D721Med (cell line): Measurements from ENCODE around the gene TRIM43B.
"Not testable (repeated sequence)": the region's sequence is repeated elsewhere in the genome, so short reads cannot be mapped to it uniquely, and the experiment has no call there.

Experiments
- DNase-seq: peaks from one replicate; pipeline ENCODE4 v3.0.0; 2011; ENCODE audit warnings: low spot score; ENCODE audit not compliant: insufficient read length
- FAIRE-seq: peaks from 2 replicates; lab custom pipeline; 2011; peaks lifted over from hg19 to GRCh38; lab: Jason Lieb, UNC
- TF ChIP-seq, protein P1 (sequence below): IDR thresholded peaks from 2 replicates; pipeline ENCODE4 v1.5.1; 2012; ENCODE audit warnings: mild to moderate bottlenecking, control low read depth; ENCODE audit not compliant: insufficient read depth; ENCODE audit errors: missing control alignments

The TRIM43B gene

DNA sequence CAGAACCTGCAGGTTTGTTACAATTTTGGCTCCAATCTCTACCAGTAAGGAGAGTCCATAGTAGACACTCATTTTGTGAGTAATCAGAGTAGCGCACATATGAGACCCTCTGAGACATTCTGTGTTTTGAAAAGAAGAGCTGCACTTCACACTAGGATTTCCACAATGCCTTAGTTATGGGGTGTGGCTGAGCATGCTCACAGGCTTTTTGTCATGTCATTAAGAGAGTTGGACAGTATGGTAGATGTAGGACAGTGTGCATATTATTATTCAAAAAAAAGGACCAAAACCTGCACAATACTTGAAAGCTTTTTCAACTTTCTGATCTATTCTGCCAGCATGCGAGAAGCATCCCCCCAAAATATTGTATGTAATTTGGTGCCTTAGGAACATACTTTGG is 24.9 kb upstream of the TRIM43B start:
- TF ChIP-seq, protein P1, sequence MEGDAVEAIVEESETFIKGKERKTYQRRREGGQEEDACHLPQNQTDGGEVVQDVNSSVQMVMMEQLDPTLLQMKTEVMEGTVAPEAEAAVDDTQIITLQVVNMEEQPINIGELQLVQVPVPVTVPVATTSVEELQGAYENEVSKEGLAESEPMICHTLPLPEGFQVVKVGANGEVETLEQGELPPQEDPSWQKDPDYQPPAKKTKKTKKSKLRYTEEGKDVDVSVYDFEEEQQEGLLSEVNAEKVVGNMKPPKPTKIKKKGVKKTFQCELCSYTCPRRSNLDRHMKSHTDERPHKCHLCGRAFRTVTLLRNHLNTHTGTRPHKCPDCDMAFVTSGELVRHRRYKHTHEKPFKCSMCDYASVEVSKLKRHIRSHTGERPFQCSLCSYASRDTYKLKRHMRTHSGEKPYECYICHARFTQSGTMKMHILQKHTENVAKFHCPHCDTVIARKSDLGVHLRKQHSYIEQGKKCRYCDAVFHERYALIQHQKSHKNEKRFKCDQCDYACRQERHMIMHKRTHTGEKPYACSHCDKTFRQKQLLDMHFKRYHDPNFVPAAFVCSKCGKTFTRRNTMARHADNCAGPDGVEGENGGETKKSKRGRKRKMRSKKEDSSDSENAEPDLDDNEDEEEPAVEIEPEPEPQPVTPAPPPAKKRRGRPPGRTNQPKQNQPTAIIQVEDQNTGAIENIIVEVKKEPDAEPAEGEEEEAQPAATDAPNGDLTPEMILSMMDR = no peak
- DNase-seq = no peak
- FAIRE-seq = no peak

DNA sequence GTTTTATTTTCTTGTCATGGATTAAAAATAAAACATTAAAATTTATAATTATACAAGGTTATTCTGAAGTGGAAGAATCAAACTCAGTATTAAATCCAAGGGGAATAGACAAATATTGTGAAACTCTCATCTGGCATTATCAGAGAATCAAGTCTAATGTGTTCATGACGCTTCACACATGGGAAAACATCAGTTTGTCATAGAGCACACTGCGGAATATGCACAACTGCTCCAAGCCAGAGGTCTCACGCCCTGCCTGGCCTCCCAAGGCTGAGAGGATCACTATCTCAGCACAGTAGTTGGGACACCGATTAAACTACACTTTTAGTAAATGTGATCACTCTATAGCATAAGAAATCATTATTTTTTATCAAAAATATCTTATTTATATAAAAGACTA is 20.7 kb upstream of the TRIM43B start:
- FAIRE-seq = no peak
- DNase-seq = no peak
- TF ChIP-seq, protein P1 = no peak

DNA sequence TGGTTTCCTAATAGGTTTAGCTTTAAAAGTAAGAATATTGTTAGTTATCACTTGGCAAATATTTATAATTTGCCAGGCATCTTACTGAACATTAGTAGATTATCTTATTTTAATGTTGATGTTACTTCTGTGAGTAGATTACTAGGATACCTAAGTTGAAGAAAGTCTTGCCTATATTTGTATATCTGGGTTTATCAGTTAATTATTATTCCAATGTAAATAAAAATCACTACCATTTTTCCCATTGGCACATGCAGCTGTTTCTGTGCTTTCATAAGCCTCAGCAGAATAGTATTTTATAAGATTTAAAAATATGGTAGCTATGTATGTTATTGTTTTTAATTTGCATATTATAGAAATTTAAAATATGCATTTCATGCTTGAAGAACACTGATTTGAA is 16.3 kb upstream of the TRIM43B start:
- TF ChIP-seq, protein P1 = no peak
- FAIRE-seq = no peak
- no peak for DNase-seq

DNA sequence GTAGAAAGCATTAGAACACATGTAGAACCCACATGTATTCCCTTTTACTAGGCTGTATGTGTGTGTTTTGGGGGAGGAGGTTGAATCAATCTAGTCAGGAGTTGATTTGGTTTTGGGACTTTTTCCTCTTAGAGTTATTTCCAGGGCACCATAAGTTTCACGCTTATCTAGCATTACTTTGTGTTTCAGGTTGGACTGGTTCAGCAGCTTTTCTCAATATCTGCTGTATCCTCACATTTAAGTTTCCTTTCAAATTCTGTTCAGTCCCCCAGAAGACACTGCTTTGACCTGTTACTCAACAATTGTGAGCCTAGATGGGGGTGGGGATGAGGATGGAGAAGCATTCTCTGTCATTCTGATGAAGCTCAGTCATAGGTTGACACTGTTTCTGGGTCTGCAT is 7.5 kb upstream of the TRIM43B start:
- not testable (repeated sequence) for FAIRE-seq, DNase-seq

DNA sequence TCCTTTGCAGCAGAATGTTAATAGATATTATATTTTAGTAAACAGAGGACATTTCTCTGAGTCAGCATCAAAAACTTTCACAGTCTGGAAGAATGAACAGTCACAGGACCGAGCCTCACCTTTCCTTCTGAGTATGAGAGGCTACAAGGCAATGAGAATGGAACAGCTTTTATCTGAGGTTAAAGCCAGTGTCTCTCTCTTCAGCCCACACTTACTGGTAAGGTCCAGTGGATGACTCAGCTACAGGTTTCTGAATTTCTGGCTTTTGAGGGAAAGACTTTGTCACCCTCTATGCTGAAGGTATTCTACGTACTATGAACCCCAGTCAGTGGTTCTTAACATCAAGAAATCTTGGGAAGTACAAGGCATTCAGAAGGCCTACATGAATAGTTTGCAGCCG is 9.5 kb downstream of the TRIM43B start:
- not testable (repeated sequence) for DNase-seq, FAIRE-seq

DNA sequence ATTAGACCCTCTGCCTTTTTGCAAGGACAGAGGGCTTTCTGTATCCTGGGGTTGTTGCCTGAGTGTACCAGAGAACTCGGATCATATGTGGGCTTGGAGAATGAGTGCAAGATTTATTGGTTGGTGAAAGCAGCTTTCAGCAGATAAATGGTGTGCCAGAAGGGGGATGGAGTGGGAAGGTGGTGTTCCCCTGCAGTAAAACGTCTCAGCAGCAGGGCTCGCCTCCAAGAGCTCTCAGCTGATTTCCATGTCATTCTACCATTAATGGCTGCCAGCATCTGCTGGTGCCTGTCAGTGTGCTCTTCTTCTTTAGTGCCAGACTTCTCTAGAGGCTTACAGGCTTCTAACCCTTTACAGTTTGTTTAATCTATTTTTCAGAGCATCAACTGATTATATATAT is 16.6 kb downstream of the TRIM43B start:
- DNase-seq, FAIRE-seq: not testable (repeated sequence)

DNA sequence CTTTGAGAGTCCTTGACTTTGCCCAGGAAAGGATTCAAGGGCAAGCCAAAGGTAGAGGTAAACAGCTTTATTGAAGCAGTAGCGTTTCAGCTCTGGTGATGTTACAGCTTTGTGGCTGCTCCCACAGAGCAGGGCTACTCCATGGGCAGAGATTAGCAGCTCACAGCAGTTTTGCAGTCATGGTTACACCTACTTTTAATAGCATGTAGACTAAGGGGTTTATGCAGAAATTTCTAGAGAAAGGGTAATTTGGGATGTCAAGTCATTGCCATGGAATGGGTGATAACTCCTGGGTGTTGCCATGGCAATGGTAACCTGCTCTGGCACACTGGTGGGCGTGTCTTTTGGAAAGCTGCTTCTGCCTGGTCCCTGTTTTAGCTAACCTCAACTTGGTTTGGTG is 18.0 kb downstream of the TRIM43B start:
- FAIRE-seq, DNase-seq: not testable (repeated sequence)

DNA sequence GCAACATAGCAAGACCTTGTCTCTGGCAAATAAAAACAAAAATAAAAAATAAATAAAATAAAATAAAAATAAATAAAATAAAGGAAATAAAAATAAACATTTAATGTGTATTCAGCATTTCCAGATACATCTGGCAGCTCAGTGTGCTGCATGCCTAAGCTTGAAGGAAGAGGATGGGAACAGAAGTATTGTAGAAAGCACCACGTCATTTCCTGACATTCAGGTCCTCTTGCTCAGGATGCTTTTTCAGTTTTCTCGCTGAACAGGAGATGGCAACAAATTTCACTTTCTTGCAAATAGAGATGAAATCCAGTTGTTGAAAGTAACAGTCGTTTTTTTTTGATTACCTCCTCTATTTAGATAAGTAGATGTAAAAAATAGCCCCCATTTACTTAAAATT is 21.3 kb downstream of the TRIM43B start:
- not testable (repeated sequence) for DNase-seq, FAIRE-seq

DNA sequence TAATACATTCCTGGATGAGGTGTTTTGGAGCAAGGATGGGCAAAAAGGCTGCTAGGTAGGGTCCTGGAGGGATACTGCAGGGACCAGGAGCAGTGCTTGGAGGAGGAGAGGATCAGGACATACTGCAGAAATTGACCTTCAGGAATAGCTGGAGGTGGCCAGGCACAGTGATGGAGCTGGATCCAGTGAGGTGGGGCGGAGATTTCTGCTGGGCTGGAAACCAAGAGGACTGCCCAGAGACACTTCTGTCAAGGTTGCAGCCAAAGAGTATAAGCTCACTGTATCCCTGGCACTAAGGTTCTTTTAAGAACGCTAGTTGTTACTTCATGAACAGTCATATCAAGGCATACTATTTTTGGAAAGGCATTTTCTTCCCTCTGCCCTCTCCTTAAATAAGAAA is 39.2 kb downstream of the TRIM43B start:
- not testable (repeated sequence) for FAIRE-seq, DNase-seq

DNA sequence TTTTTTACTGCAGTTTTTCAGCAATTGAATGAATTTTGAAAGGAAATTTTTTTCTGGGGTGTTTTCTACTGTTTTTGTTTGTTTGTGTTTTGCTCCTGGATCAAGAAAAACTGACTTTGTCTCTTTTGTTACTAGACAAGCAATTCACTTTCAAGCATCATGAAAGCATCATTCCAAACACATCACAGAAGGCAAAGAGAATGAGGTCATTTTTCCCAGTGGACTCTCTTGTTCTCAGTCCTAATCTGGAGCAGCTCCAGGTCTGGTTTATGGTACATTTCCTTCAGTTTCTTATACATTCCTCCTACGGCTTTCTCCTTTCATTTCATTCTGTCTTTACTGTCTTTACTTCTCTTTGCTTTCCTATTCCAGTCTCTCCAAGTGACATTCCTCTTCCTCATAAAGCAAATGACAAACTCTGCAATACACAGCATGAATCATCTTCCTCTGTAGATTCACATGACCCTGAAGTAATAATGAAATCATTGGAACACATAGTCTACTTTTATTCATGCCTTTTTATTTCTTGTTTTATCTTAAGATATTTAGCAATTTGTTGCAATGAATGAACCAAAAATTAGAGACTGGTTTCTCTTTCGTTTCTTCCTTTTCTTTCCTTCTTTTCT is 42.0 kb downstream of the TRIM43B start:
- FAIRE-seq = peak; percentile 58
- DNase-seq = not testable (repeated sequence)

DNA sequence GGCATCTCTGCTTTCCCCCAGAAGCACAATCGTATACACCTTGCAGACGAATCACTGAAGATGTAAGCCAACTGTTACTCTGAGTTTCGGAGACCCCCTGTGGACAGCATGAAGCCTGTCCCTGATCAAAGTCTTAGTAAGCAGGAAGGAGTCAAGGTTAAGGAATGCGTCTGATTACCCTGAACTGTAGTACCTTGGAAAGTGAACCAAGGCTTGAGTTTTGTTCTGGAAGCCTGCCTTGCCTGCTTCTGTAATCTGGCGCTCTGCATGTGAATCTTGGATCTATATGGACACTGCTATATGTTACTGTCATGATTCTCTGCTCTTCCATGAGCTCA is 48.7 kb downstream of the TRIM43B start:
- not testable (repeated sequence) for FAIRE-seq, DNase-seq

DNA sequence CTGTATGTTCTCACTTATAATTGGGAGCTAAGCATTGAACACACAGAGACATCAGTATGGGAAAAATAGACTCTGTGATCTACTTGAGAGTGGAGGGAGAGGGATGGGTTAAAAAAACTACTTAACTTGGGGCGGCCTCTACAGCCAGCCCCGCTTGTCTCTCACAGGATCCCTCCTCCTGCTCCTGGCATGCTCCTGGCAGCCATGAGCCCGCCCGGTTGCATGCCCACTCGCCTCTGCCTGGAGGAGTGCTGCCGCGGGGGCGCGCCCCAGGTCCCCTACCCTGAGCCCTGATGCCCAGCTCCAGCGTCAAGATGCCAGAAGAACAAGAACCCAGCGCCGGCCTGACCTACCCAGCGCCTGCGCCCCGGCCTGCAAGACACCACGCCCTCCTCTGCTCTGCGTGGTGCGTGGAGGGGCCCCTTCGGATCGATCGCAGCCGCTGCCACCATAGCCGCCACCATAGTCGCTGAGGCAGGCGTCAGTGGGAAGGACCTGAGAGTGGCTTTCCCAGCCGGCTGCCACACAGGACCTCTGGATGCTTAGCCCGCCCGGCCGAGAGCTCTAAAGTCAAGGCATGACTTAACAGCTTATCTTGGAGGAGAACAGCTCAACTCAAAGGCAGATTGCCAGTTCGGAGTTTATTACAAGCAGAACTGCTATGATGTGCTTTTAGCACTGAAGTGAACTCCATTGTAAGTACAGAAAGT is 49.2 kb downstream of the TRIM43B start:
- DNase-seq, FAIRE-seq: not testable (repeated sequence)

DNA sequence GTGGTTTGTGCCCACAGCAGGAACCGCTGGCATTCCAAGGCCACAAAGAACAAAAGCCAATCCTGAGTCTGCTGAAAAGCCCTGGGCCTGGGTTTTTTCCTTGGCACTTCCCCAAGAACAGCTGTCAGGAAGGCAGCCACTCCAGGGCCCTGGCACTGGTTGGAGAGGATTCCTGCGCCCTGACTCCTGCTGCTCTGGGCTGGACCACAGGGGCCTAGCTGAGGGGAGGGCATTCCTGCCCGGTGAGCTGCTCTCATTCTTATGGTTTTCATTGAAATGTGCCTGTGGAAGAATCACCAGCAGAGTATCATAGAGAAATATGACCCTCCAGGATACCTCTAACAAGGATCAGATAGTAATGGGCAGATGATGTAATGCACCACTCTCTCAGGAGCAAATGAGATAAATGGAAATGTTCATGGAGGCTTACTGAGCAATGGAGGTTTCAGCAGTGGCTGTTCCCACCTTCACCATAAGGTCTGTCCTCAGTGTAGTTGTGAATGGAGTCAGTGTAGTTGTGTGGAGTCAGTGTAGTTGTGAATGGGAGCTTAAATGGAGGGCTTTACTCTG is 50.0 kb downstream of the TRIM43B start:
- DNase-seq, FAIRE-seq: not testable (repeated sequence)

DNA sequence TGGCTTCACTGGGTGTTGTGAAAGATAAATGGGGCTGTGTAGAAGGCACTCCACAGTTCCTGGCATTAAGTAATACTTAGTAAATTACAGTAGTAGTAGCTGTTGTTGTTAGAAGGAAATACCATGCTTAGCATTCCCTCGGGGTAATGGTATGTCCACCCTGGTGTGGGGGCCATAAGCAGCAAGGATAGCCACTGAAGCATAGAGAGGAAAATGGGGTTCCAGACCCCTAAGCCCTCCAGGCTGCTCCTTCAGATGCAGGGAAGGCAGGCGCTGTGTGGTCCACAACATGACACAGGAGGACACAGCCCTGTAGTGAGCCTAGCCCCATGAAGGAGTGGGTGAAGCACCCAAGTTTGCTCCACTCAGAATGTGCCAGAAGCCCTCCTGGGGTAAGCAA is 50.6 kb downstream of the TRIM43B start:
- FAIRE-seq, DNase-seq: not testable (repeated sequence)

DNA sequence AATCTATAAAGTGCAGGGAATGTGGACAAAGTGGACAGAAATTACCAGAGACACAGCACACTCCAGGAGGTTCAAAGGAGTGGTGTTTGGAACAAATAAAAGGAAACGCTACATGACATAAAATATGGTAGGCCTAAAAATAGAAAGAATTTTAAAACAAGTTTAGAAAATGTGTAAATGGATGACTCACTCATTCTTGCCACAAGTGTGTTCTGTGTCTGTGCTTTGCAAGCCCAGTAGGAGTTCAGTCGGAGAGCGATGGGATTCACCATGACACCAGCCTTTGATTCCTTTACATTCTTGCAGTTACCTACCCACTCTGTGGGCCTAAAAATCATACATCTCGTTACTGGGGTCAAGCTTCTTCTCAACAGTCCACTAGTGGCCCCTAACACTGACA is 51.2 kb downstream of the TRIM43B start:
- not testable (repeated sequence) for FAIRE-seq, DNase-seq

DNA sequence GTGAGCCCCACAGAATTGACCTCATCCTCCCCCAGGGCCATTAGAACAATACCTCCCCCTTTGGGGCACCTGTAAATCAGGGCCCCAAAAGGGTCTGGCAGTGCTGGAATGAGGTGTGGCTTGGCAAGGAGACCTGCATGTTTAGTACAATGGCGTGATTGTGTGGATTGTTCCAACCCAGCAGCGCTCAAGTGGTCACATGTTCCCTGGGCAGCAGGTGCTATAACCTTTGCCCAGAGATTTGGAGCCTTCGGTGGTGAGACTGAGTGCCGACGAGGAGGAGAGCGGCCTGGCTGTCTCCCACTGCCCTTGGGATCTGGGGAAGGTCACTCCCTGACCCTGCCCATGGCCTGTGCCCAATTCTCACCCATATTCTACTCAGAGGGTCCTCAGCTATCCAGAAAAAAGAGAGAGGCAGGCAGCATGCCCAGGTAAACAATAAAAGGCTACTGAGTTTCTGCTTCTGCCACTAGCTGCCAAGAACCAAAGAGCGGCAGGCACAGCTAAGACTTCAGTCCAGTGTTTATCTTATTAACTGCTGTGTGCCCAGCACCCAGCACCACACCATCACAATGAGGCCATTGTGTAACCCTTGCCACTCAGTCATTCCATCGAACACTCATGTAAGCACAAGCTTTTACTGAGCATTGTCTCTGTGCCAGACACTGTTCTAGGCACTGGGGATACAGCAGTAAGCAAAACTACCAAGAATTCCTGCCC is 54.6 kb downstream of the TRIM43B start:
- DNase-seq = not testable (repeated sequence)

More for the DNA sequence above, 54.6 kb downstream of the TRIM43B start:
- not testable (repeated sequence) for FAIRE-seq
